ENCODE measurements around the gene ZNF480.
A peak's percentile ranks its signal among the peaks of the same experiment; 100 is the strongest.
"Not testable (repeated sequence)": the region's sequence is repeated elsewhere in the genome, so short reads cannot be mapped to it uniquely, and the experiment has no call there.

The ZNF480 gene

GRCh38 chr19:52336791-52337381 is 39.9 kb downstream of the ZNF480 start:
- DNase-seq (ENCODE audit: low read depth, low spot score), result no peak

GRCh38 chr19:52339022-52339421 is 42.1 kb downstream of the ZNF480 start:
- DNase-seq (ENCODE audit: low read depth, low spot score), result not testable (repeated sequence)

GRCh38 chr19:52343548-52343947 is 46.6 kb downstream of the ZNF480 start:
- peak; percentile 19 for DNase-seq (ENCODE audit: low read depth, low spot score)

GRCh38 chr19:52345162-52345561 is 48.2 kb downstream of the ZNF480 start:
- no peak for DNase-seq (ENCODE audit: low read depth, low spot score)

GRCh38 chr19:52351512-52351911 is 54.5 kb downstream of the ZNF480 start:
- no peak for DNase-seq (ENCODE audit: low read depth, low spot score)

GRCh38 chr19:52366414-52366824 is 69.5 kb downstream of the ZNF480 start:
- no peak for DNase-seq (ENCODE audit: low read depth, low spot score)

GRCh38 chr19:52369559-52370340 is 72.8 kb downstream of the ZNF480 start, which contains the start of gene ZNF880:
Gene ZNF880 (plus strand): TSS chr19:52369923. CDS start chr19:52369966, 43 bp downstream.
- peak; percentile 83 for DNase-seq (ENCODE audit: low read depth, low spot score)

- DNase-seq (ENCODE audit: low read depth, low spot score), result no peak
These were observed 73.4 kb downstream of the ZNF480 start for GRCh38 chr19:52370341-52370710.

Data from activated CD4-positive, CD25-positive, alpha-beta regulatory T cell treated with anti-CD3 and anti-CD28 coated beads, Interleukin-2, amount 50 U/mL, for 16 hours (primary cell).